Ishikawa (cell line): ENCODE results near the gene TSPAN4.

Experiments used
- CEBPB ChIP-seq: IDR thresholded peaks from 2 replicates; pipeline ENCODE4 v1.6.1; 2012
- CREB1 ChIP-seq: IDR thresholded peaks from 2 replicates; pipeline ENCODE4 v1.6.1; 2012; ENCODE audit warnings: low read depth
- EP300 ChIP-seq: IDR thresholded peaks from 2 replicates; pipeline ENCODE4 v1.6.1; 2012; ENCODE audit warnings: borderline replicate concordance
- NFIC ChIP-seq: IDR thresholded peaks from 2 replicates; pipeline ENCODE4 v1.6.1; 2012
- RAD21 ChIP-seq: IDR thresholded peaks from 2 replicates; pipeline ENCODE4 v1.6.1; 2012; ENCODE audit warnings: low read depth
- TAF1 ChIP-seq: IDR thresholded peaks from 2 replicates; pipeline ENCODE4 v1.6.1; 2012; ENCODE audit warnings: low read depth, mild to moderate bottlenecking
- TEAD4 ChIP-seq: IDR thresholded peaks from 2 replicates; pipeline ENCODE4 v1.6.1; 2012
- YY1 ChIP-seq: IDR thresholded peaks from 2 replicates; pipeline ENCODE4 v1.6.1; 2012; ENCODE audit warnings: low read depth
- ZBTB7A ChIP-seq: IDR thresholded peaks from 2 replicates; pipeline ENCODE4 v1.6.1; 2012; ENCODE audit warnings: low read depth
- TF ChIP-seq, protein P1 (sequence below): IDR thresholded peaks from 2 replicates; pipeline ENCODE4 v1.6.1; 2012
- TF ChIP-seq, protein P2 (sequence below): IDR thresholded peaks from 2 replicates; pipeline ENCODE4 v1.6.1; 2012; ENCODE audit warnings: low read depth, mild to moderate bottlenecking
- TF ChIP-seq, protein P3 (sequence below): IDR thresholded peaks from 2 replicates; pipeline ENCODE4 v1.6.1; 2012

DNA sequence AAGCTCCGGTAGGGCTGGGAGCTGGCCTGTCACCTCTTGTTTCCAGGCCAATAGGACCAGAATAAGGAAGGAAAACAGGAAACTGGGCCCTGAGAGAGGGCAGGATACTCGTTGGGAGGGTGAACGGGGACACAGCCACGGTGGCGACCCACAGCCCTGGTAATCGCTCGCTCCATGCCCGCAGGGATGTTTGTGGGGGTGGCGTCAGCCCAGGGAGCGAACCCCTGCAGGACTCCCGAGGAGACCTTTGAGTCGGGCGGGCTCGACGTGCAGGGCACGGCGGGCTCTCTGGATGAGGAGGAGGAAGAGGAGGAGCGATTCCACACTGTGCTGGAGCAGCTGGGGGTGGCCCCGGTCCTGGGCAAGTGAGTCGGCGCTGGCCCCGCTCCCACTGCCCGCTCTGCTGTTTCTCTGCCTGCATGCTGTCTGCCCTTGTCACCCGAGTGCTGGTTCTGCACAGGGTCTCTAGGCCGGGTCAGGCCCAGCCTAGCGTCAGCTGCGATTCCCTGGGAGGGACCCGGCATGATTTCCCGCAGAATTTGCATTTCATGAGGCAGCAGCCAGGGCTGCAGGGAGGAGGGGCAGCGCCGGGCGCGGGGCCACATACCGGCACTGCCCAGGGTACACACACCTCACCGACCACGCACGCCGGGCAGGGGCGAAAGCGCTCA lies 13.3 kb upstream of the TSPAN4 start:
- TF ChIP-seq RAD21 (no peak), CREB1 (no peak), YY1 (no peak), TAF1 (no peak), NFIC (no peak), CEBPB (no peak), ZBTB7A (no peak), TEAD4 (no peak), EP300 (no peak)
- TF ChIP-seq, protein P1, sequence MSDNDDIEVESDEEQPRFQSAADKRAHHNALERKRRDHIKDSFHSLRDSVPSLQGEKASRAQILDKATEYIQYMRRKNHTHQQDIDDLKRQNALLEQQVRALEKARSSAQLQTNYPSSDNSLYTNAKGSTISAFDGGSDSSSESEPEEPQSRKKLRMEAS, result no peak
- TF ChIP-seq, protein P2, sequence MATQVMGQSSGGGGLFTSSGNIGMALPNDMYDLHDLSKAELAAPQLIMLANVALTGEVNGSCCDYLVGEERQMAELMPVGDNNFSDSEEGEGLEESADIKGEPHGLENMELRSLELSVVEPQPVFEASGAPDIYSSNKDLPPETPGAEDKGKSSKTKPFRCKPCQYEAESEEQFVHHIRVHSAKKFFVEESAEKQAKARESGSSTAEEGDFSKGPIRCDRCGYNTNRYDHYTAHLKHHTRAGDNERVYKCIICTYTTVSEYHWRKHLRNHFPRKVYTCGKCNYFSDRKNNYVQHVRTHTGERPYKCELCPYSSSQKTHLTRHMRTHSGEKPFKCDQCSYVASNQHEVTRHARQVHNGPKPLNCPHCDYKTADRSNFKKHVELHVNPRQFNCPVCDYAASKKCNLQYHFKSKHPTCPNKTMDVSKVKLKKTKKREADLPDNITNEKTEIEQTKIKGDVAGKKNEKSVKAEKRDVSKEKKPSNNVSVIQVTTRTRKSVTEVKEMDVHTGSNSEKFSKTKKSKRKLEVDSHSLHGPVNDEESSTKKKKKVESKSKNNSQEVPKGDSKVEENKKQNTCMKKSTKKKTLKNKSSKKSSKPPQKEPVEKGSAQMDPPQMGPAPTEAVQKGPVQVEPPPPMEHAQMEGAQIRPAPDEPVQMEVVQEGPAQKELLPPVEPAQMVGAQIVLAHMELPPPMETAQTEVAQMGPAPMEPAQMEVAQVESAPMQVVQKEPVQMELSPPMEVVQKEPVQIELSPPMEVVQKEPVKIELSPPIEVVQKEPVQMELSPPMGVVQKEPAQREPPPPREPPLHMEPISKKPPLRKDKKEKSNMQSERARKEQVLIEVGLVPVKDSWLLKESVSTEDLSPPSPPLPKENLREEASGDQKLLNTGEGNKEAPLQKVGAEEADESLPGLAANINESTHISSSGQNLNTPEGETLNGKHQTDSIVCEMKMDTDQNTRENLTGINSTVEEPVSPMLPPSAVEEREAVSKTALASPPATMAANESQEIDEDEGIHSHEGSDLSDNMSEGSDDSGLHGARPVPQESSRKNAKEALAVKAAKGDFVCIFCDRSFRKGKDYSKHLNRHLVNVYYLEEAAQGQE, result no peak
- TF ChIP-seq, protein P3, sequence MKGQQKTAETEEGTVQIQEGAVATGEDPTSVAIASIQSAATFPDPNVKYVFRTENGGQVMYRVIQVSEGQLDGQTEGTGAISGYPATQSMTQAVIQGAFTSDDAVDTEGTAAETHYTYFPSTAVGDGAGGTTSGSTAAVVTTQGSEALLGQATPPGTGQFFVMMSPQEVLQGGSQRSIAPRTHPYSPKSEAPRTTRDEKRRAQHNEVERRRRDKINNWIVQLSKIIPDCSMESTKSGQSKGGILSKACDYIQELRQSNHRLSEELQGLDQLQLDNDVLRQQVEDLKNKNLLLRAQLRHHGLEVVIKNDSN, result no peak
